SU-DHL-6 (cell line): ENCODE measurements around the gene RGS11.

Source experiments
- H2AFZ ChIP-seq: fragments of 200-600 bp; sonication (generic); 2 replicates; pipeline ENCODE4 v1.6.1; 2014; ENCODE audit warnings: low read depth, mild to moderate bottlenecking, moderate library complexity, mixed read lengths, antibody characterized with exemption, low read length; ENCODE audit not compliant: severe bottlenecking
- H3F3A ChIP-seq: fragments of 200-600 bp; shearing (Covaris generic); 2 replicates; pipeline ENCODE4 v1.6.0; 2016; ENCODE audit warnings: antibody characterized with exemption, mild to moderate bottlenecking; ENCODE audit not compliant: insufficient read depth
- H3K27ac ChIP-seq: fragments of 200-600 bp; sonication (generic); 2 replicates; pipeline ENCODE4 v1.5.1; 2016; ENCODE audit warnings: low read depth, mild to moderate bottlenecking, low read length, moderate library complexity, mixed read lengths
- H3K27me3 ChIP-seq: fragments of 200-600 bp; sonication (generic), shearing (Covaris generic); 2 replicates; pipeline ENCODE4 v1.6.0; 2014; ENCODE audit warnings: mild to moderate bottlenecking, low read length
- H3K36me3 ChIP-seq: fragments of 200-600 bp; sonication (generic); 2 replicates; pipeline ENCODE4 v1.6.1; 2014; ENCODE audit warnings: mild to moderate bottlenecking, low read length, mixed read lengths
- H3K4me2 ChIP-seq: fragments of 300-600, 200-600 bp; shearing (Covaris generic), sonication (generic); 2 replicates; pipeline ENCODE4 v1.6.0; 2014; ENCODE audit warnings: low read length, low read depth, mild to moderate bottlenecking; ENCODE audit not compliant: poor library complexity, severe bottlenecking
- H3K4me3 ChIP-seq: fragments of 200-600 bp; sonication (generic); 2 replicates; pipeline ENCODE4 v1.5.1; 2014; ENCODE audit warnings: antibody characterized with exemption, low read length, mild to moderate bottlenecking, mixed read lengths; ENCODE audit not compliant: insufficient read depth, poor library complexity, severe bottlenecking
- H3K79me2 ChIP-seq: fragments of 200-600 bp; sonication (generic); 2 replicates; pipeline ENCODE4 v1.6.1; 2014; ENCODE audit warnings: mild to moderate bottlenecking, low read length, moderate library complexity; ENCODE audit not compliant: insufficient read depth
- H3K9ac ChIP-seq: fragments of 200-600 bp; sonication (generic); 2 replicates; pipeline ENCODE4 v1.7.0; 2014; ENCODE audit warnings: mild to moderate bottlenecking, low read length
- H3K9me2 ChIP-seq: fragments of 200-600 bp; sonication (generic); replicated peaks from 2 replicates; pipeline ENCODE4 v1.6.1; 2014; ENCODE audit warnings: low read length; ENCODE audit not compliant: insufficient read depth
- H3K9me3 ChIP-seq: fragments of 200-600 bp; sonication (generic); 2 replicates; pipeline ENCODE4 v1.6.1; 2014; ENCODE audit warnings: low read length, mixed read lengths; ENCODE audit not compliant: insufficient read depth
- H4K20me1 ChIP-seq: fragments of 200-600 bp; sonication (generic); 2 replicates; pipeline ENCODE4 v1.6.1; 2014; ENCODE audit warnings: low read depth, mild to moderate bottlenecking, antibody characterized with exemption, low read length, moderate library complexity, mixed read lengths
- EZH2phosphoT487 ChIP-seq: fragments of 200-600 bp; sonication (generic), shearing (Covaris generic); conservative IDR thresholded peaks from 2 replicates; pipeline ENCODE4 v1.6.1; 2018; ENCODE audit warnings: mild to moderate bottlenecking, antibody characterized with exemption, low read length, moderate library complexity, mixed read lengths
- TF ChIP-seq, protein P1 (sequence below): fragments of 200-600 bp; sonication (generic); IDR thresholded peaks from one replicate; pipeline ENCODE4 v1.5.1; 2017; ENCODE audit warnings: antibody characterized with exemption, mild to moderate bottlenecking, low read length, moderate library complexity; ENCODE audit not compliant: insufficient read depth, poor library complexity, severe bottlenecking

RGS11 gene

DNA sequence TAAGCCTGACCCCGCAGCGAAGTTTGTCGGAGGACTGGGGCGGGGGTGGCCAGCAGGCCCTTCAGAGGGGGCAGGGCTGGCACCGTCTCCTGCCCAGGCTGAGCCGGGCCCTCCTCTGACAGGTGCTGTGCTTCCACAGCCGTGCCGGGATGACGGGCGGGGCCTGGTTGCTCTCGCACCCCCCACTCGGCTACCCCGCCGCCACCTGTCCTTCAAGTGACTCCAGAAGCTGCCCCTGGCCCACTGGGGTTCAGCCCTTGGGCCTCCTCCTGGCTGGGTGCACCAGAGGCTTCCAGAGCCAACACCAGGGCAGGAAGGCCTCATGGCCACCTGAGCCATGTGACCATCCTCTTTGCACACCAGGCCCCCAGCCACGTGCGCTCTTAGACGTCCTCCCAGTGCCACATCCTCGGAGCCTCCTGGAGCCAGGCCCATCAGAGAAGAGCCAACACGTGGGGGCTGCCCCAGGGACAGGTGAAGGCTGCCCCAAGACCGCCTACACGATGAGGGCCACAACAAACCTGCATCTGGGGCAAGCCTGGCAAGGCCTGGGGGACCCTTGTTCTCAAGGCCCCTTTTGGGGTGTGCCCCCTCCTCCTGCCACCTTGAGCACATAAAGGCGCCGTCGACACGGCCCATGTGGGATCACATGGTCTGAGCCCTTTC lies 14.4 kb upstream of the RGS11 start:
- Histone ChIP-seq H3K4me3 (no peak overlapping the region), H3K9ac (no peak overlapping the region), H3K79me2 (no peaks in the 10 kb centered on the region), H3F3A (no peaks in the 10 kb centered on the region), H3K4me2 (no peak overlapping the region), H2AFZ (no peak overlapping the region), H3K27ac (no peak overlapping the region), H3K27me3 (no peaks in the 10 kb centered on the region), H4K20me1 (no peaks in the 10 kb centered on the region), H3K9me2 (no peaks in the 10 kb centered on the region), H3K9me3 (no peaks in the 10 kb centered on the region), H3K36me3 (no peaks in the 10 kb centered on the region)
- no peak for TF ChIP-seq EZH2phosphoT487
- TF ChIP-seq, protein P1, sequence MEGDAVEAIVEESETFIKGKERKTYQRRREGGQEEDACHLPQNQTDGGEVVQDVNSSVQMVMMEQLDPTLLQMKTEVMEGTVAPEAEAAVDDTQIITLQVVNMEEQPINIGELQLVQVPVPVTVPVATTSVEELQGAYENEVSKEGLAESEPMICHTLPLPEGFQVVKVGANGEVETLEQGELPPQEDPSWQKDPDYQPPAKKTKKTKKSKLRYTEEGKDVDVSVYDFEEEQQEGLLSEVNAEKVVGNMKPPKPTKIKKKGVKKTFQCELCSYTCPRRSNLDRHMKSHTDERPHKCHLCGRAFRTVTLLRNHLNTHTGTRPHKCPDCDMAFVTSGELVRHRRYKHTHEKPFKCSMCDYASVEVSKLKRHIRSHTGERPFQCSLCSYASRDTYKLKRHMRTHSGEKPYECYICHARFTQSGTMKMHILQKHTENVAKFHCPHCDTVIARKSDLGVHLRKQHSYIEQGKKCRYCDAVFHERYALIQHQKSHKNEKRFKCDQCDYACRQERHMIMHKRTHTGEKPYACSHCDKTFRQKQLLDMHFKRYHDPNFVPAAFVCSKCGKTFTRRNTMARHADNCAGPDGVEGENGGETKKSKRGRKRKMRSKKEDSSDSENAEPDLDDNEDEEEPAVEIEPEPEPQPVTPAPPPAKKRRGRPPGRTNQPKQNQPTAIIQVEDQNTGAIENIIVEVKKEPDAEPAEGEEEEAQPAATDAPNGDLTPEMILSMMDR, result no peak

DNA sequence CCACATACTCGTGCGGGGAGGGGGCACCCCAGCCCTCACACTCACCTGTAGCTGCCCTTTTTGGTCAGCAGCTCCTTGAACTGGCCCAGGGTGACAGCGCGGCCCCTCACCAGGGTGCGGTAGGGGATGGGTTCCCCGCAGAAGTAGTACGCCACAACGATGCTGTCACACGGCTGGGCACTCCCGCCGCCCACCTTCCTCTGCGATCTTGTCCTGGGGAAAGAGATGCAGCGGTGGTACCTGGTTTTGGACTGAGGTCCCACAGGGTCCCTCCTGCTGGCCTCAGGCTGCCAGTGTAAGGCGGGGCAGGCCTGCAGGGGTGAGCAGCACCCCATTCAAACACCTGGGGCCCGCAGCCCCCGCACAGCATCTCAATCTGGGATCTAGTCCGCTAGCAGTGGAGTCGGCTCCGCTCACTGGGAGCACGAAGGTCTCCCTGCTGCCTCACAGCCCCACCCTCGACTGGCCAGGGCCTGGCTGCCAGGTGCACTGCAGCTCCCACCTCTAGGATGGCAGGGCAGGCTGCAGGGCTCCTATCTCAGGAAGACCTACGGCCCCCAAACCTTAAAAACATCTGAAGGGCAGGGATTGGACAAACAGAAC lies 13.8 kb upstream of the RGS11 start:
- Histone ChIP-seq H3K36me3 (no peaks in the 10 kb centered on the region), H3K27me3 (no peaks in the 10 kb centered on the region), H4K20me1 (no peaks in the 10 kb centered on the region), H3K4me3 (no peak overlapping the region), H3K9me2 (no peaks in the 10 kb centered on the region), H3F3A (no peaks in the 10 kb centered on the region), H3K4me2 (no peak overlapping the region), H2AFZ (no peak overlapping the region), H3K27ac (no peak overlapping the region), H3K79me2 (no peaks in the 10 kb centered on the region), H3K9ac (no peak overlapping the region), H3K9me3 (no peaks in the 10 kb centered on the region)
- no peak for TF ChIP-seq EZH2phosphoT487
- TF ChIP-seq, protein P1, result no peak

DNA sequence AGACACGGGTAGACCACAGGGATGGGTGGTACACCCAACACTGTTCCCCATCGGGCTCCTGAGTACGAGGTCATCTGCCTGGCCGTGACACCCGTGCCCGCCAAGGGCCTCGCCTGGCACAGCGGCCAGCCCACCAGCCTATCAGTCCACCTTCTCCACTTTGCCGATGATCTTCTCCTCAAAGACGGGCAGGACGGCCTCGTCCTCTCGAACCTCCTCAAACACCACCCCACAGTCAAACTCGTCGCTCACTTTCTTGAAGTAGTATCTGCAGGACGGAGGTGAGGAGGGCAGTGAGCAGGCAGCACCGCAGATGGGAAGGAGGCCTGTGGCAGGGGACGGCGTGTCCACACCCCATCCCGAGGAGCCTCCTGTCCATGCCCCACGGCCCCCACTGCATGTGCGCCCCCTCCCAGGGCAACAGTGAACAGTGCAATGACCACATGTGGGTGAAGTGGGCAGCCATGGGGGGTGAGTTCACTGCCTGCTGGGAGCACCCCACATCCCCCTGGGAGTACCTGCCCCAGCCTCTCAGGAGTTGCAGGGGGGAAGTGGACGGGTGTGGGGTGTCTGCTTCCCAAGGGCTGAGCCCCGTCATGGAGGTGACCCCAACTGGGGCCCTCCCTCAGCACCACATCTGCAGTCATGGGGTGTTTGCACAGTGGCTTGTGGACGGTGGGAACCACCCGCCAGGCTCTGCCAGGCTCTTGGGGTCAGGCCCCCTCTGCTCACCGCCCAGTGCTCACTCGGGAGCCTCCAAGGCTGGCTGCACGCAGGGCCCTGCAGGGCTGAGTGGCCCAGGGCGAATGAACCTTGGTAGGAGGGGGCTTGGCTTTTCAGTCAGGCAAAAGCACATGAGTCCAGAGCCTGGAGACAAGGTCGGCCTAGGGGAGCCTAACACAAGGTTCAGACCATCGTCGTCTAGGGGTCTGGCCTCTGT lies 12.5 kb upstream of the RGS11 start:
- no peaks in the 10 kb centered on the region for H4K20me1 ChIP-seq

More for the DNA sequence above, 12.5 kb upstream of the RGS11 start:
- H3K4me2 ChIP-seq, result no peak overlapping the region
- no peaks in the 10 kb centered on the region for H3K36me3 ChIP-seq
- H3K27me3 ChIP-seq, result no peaks in the 10 kb centered on the region
- H2AFZ ChIP-seq, result no peak overlapping the region
- TF ChIP-seq, protein P1, result no peak
- TF ChIP-seq EZH2phosphoT487, result no peak
- H3K9me3 ChIP-seq, result no peaks in the 10 kb centered on the region
- no peak overlapping the region for H3K4me3 ChIP-seq
- H3K9ac ChIP-seq, result no peak overlapping the region
- no peaks in the 10 kb centered on the region for H3K9me2 ChIP-seq
- H3K79me2 ChIP-seq, result no peaks in the 10 kb centered on the region
- no peaks in the 10 kb centered on the region for H3F3A ChIP-seq
- H3K27ac ChIP-seq, result no peak overlapping the region
